HCT116 (cell line): ENCODE results near the gene TSC2. TPM values are rescaled to one million over a fixed set of nuclear protein-coding genes. Genes with fewer than 3 reads are reported as not detected.

Source experiments
- ATAC-seq: fragments of 200-7000 bp; cut with Tn5 transposase; 2 replicates; pipeline ENCODE4 v1.9.1; 2020; ENCODE audit warnings: mild to moderate bottlenecking, moderate library complexity
- BruUV-seq: library from RNA; stranded (reverse); fragments of 400-500 nt; replicated peaks from 2 replicates; lab custom pipeline; 2021; lab: Mats Ljungman, UMichigan
- CTCF ChIA-PET: fragments of 300-600 bp; sonication (Branson Sonifier 250); formaldehyde crosslinking; loops from one replicate; lab custom pipeline; 2021; ENCODE audit warnings: antibody characterized with exemption; lab: Charles Lee
- POLR2A ChIA-PET: fragments of 300-600, 350-600 bp; sonication (Branson Sonifier 250); formaldehyde crosslinking; loops from one replicate; lab custom pipeline; 2021; ENCODE audit warnings: antibody characterized with exemption; lab: Charles Lee
- RAD21 ChIA-PET, 2 experiments: fragments of 300-600 bp; sonication (Branson Sonifier 250); formaldehyde crosslinking; loops; one replicate each; lab custom pipeline; 2023; ENCODE audit warnings: low total read pairs in 2 of 2; ENCODE audit not compliant: uncharacterized antibody in 2 of 2, unreplicated experiment in 2 of 2, low non-redundant PET in 1 of 2; lab: Charles Lee
- DNase-seq: peaks from one replicate; pipeline ENCODE4 v3.0.0-alpha.2; 2010; ENCODE audit warnings: low read depth, low spot score
- H2AFZ ChIP-seq: fragments of 200-600 bp; shearing (Covaris generic), sonication (generic); 2 replicates; pipeline ENCODE4 v1.6.1; 2017; ENCODE audit warnings: low read depth, mixed run types, mixed read lengths, antibody characterized with exemption, low read length; ENCODE audit not compliant: poor library complexity, severe bottlenecking
- H3K27ac ChIP-seq: 2 replicates; pipeline ENCODE4 v1.5.1; 2012; ENCODE audit warnings: low read depth, low read length
- H3K27me3 ChIP-seq: fragments of 200-600 bp; sonication (generic); 2 replicates; pipeline ENCODE4 v1.6.1; 2016; ENCODE audit warnings: mixed run types, low read length, mixed read lengths; ENCODE audit not compliant: insufficient read depth
- H3K36me3 ChIP-seq, 2 experiments: fragments of 200-500 bp in 1 of 2; fragments of 200-600 bp in 1 of 2; sonication (Bioruptor generic) in 1 of 2; sonication (generic) in 1 of 2; 2 replicates each; pipeline versions ENCODE4 v1.5.1 to v1.6.1; 2014 to 2016; ENCODE audit warnings: low read length in 2 of 2, inconsistent platforms in 1 of 2, mixed read lengths in 1 of 2, mixed run types in 1 of 2; ENCODE audit not compliant: insufficient read depth in 2 of 2, control insufficient read depth in 1 of 2
- H3K4me1 ChIP-seq, 2 experiments: fragments of 200-600 bp in 1 of 2; sonication (generic) in 1 of 2; 2 replicates each; pipeline versions ENCODE4 v1.5.1 to v1.6.1; 2012 to 2017; ENCODE audit warnings: low read length in 2 of 2, inconsistent platforms in 1 of 2, mild to moderate bottlenecking in 1 of 2, mixed read lengths in 1 of 2, mixed run types in 1 of 2, moderate library complexity in 1 of 2; ENCODE audit not compliant: insufficient read depth in 2 of 2, control insufficient read depth in 1 of 2
- H3K4me2 ChIP-seq: fragments of 200-600 bp; sonication (generic); 2 replicates; pipeline ENCODE4 v1.6.1; 2017; ENCODE audit warnings: mixed run types, low read length, mixed read lengths
- H3K4me3 ChIP-seq, 2 experiments: fragments of 200-600 bp in 1 of 2; sonication (generic) in 1 of 2; replicated peaks in 1 of 2; 2 replicates each; pipeline ENCODE4 v1.5.1; 2011 to 2016; ENCODE audit warnings: low read length in 2 of 2, control low read depth in 1 of 2, low read depth in 1 of 2, mild to moderate bottlenecking in 1 of 2, mixed read lengths in 1 of 2, mixed run types in 1 of 2
- H3K79me2 ChIP-seq: fragments of 200-600 bp; sonication (generic); 2 replicates; pipeline ENCODE4 v1.6.1; 2017; ENCODE audit warnings: mild to moderate bottlenecking, mixed run types, low read length, moderate library complexity, mixed read lengths; ENCODE audit not compliant: insufficient read depth
- H3K9ac ChIP-seq: fragments of 200-600 bp; sonication (generic); 2 replicates; pipeline ENCODE4 v1.6.1; 2016; ENCODE audit warnings: low read length, mixed read lengths
- H3K9me2 ChIP-seq: fragments of 200-600 bp; sonication (generic), shearing (Covaris generic); 2 replicates; pipeline ENCODE4 v1.6.1; 2017; ENCODE audit warnings: mixed run types, mild to moderate bottlenecking, moderate library complexity; ENCODE audit not compliant: insufficient read depth
- H3K9me3 ChIP-seq, 2 experiments: fragments of 200-500 bp in 1 of 2; fragments of 200-600 bp in 1 of 2; sonication (Bioruptor generic) in 1 of 2; sonication (generic) in 1 of 2; 2 replicates each; pipeline ENCODE4 v1.6.1; 2014 to 2017; ENCODE audit warnings: low read length in 2 of 2, mixed read lengths in 2 of 2, inconsistent platforms in 1 of 2, low read depth in 1 of 2, mild to moderate bottlenecking in 1 of 2, mixed run types in 1 of 2, moderate library complexity in 1 of 2; ENCODE audit not compliant: control insufficient read depth in 1 of 2, insufficient read depth in 1 of 2
- H4K20me1 ChIP-seq: fragments of 200-600 bp; sonication (generic), shearing (Covaris generic); 2 replicates; pipeline ENCODE4 v1.6.1; 2017; ENCODE audit warnings: mixed run types, mild to moderate bottlenecking, moderate library complexity; ENCODE audit not compliant: insufficient read depth
- CBX3 ChIP-seq: IDR thresholded peaks from 2 replicates; pipeline ENCODE4 v1.6.1; 2012; ENCODE audit warnings: low read depth
- EGR1 ChIP-seq: IDR thresholded peaks from 2 replicates; pipeline ENCODE4 v1.6.1; 2012; ENCODE audit warnings: low read depth
- ELF1 ChIP-seq: IDR thresholded peaks from 2 replicates; pipeline ENCODE4 v1.6.1; 2012; ENCODE audit warnings: low read depth, borderline replicate concordance
- EZH2 ChIP-seq: fragments of 200-600 bp; sonication (generic); IDR thresholded peaks from 2 replicates; pipeline ENCODE4 v1.6.1; 2017; ENCODE audit warnings: antibody characterized with exemption, mixed run types
- EZH2phosphoT487 ChIP-seq: fragments of 200-600 bp; IDR thresholded peaks from 2 replicates; pipeline ENCODE4 v1.6.1; 2018; ENCODE audit warnings: antibody characterized with exemption, borderline replicate concordance
- FOSL1 ChIP-seq: IDR thresholded peaks from 2 replicates; pipeline ENCODE4 v1.6.1; 2012; ENCODE audit warnings: low read depth
- MAX ChIP-seq: IDR thresholded peaks from 2 replicates; pipeline ENCODE4 v1.6.1; 2012
- REST ChIP-seq: IDR thresholded peaks from 2 replicates; pipeline ENCODE4 v1.6.1; 2012; ENCODE audit warnings: low read depth
- SP1 ChIP-seq: IDR thresholded peaks from 2 replicates; pipeline ENCODE4 v1.6.1; 2012; ENCODE audit warnings: low read depth
- TCF7L2 ChIP-seq: IDR thresholded peaks from 2 replicates; pipeline ENCODE4 v1.7.0; 2011; ENCODE audit warnings: borderline replicate concordance, inconsistent platforms; ENCODE audit not compliant: insufficient read depth, insufficient read length; ENCODE audit errors: extremely low read depth
- ZBTB33 ChIP-seq: IDR thresholded peaks from 2 replicates; pipeline ENCODE4 v1.6.1; 2011; ENCODE audit warnings: mild to moderate bottlenecking, low read length, moderate library complexity; ENCODE audit not compliant: insufficient replicate concordance; ENCODE audit errors: extremely low read depth
- ZFX ChIP-seq: fragments of 450-650 bp; IDR thresholded peaks from 2 replicates; pipeline ENCODE4 v1.6.1; 2017
- ZNF274 ChIP-seq: fragments of 200-500 bp; sonication (Bioruptor generic); IDR thresholded peaks from 2 replicates; pipeline ENCODE4 v1.6.1; 2014; ENCODE audit warnings: mild to moderate bottlenecking, low read depth, low read length, inconsistent platforms
- intact Hi-C: fragments of 100-400 bp; cut with micrococcal nuclease; formaldehyde crosslinking; loops from 2 replicates; pipeline ENCODE4 v1.10.0; 2022
- total RNA-seq: library from RNA; stranded (reverse); gene quantifications from one replicate; pipeline ENCODE4 v1.2.1, GENCODE V29; 2021; ENCODE audit not compliant: unreplicated experiment

Gene TSC2
- total RNA-seq, 1 experiment from 2014 or later = 74.1 TPM

GRCh38 chr16:2015117-2015946, 32.5 kb upstream of the TSC2 start:
- Histone ChIP-seq H2AFZ (no peak overlapping the region), H3K36me3 (no peaks in the 10 kb centered on the region), H3K4me3 (peak overlapping the region in 1 of 2 experiments; percentile 39; a peak in 2 of 4 replicates), H3K9me2 (no peaks in the 10 kb centered on the region), H3K27me3 (no peaks in the 10 kb centered on the region), H4K20me1 (no peaks in the 10 kb centered on the region), H3K27ac (peak overlapping the region; percentile 55), H3K9me3 (no peaks in the 10 kb centered on the region), H3K4me2 (peak overlapping the region; percentile 64), H3K79me2 (peaks cover 7% of the 10 kb centered on the region), H3K9ac (peak overlapping the region; percentile 53), H3K4me1 (peaks cover 24 to 41% of the 10 kb centered on the region in 2 experiments)
- ChIA-PET CTCF (interaction anchor here (0.7 to 1.3 kb wide), 4 partner anchors 11 to 220 kb away, joined by 3 read pairs; partner anchors contain the start of gene SYNGR3), POLR2A (interaction anchor here (1.0 kb wide), 2 partner anchors 11 to 140 kb away, joined by 3 to 5 read pairs; partner anchors contain the start of gene TRAF7), RAD21 (no interaction called here)
- TF ChIP-seq ZNF274 (no peak), ZFX (peak; percentile 18; the same call in 1 of the 2 replicates), EZH2 (no peak), EGR1 (no peak)
- no TSS peak for BruUV-seq
- DNase-seq (peak; percentile 68), ATAC-seq (peak; percentile 55)
- intact Hi-C loops = no loop called here

- Histone ChIP-seq H3K4me2 (peak overlapping the region; percentile 64), H3K27me3 (no peaks in the 10 kb centered on the region), H3K27ac (peak overlapping the region; percentile 55), H3K9me2 (no peaks in the 10 kb centered on the region), H3K79me2 (peaks cover 8% of the 10 kb centered on the region; the same call in 1 of the 2 replicates), H2AFZ (no peak overlapping the region), H3K9me3 (no peaks in the 10 kb centered on the region), H3K36me3 (no peaks in the 10 kb centered on the region), H3K9ac (peak overlapping the region; percentile 53), H4K20me1 (no peaks in the 10 kb centered on the region), H3K4me3 (no peak overlapping the region; a peak in 1 of 4 replicates), H3K4me1 (peaks cover 21 to 39% of the 10 kb centered on the region in 2 experiments)
- TF ChIP-seq ZFX (no peak), ELF1 (no peak), ZBTB33 (no peak), FOSL1 (no peak), CBX3 (no peak), EZH2phosphoT487 (no peak), EGR1 (no peak), SP1 (no peak), TCF7L2 (no peak), EZH2 (no peak), REST (no peak), MAX (no peak)
- ChIA-PET CTCF (interaction anchor here (0.6 to 1.6 kb wide), 5 partner anchors 12 to 124 kb away, joined by 3 to 12 read pairs (median 3); no protein-coding TSS in a partner anchor), RAD21 (no interaction called here), POLR2A (interaction anchor here (0.7 kb wide), 1 partner anchor 139 kb away, joined by 3 read pairs; the partner anchor contains the start of gene TRAF7)
- no peak for DNase-seq
- intact Hi-C loops = no loop called here
- no peak for ATAC-seq
- BruUV-seq = TSS peak; percentile 59
Observed at GRCh38 chr16:2015947-2016208, 31.9 kb upstream of the TSC2 start.
